Stimulated activated CD4-positive, alpha-beta T cell treated with anti-CD3 and anti-CD28 coated beads, Interleukin-4, amount 100 ng/mL, for 1 hour (primary cell): ENCODE measurements around the gene FBXO11.
"Not testable (repeated sequence)": the region's sequence is repeated elsewhere in the genome, so short reads cannot be mapped to it uniquely, and the experiment has no call there.

Experiments
- DNase-seq: peaks from one replicate; pipeline ENCODE4 v3.0.0-alpha.2; 2020

The FBXO11 gene

DNA sequence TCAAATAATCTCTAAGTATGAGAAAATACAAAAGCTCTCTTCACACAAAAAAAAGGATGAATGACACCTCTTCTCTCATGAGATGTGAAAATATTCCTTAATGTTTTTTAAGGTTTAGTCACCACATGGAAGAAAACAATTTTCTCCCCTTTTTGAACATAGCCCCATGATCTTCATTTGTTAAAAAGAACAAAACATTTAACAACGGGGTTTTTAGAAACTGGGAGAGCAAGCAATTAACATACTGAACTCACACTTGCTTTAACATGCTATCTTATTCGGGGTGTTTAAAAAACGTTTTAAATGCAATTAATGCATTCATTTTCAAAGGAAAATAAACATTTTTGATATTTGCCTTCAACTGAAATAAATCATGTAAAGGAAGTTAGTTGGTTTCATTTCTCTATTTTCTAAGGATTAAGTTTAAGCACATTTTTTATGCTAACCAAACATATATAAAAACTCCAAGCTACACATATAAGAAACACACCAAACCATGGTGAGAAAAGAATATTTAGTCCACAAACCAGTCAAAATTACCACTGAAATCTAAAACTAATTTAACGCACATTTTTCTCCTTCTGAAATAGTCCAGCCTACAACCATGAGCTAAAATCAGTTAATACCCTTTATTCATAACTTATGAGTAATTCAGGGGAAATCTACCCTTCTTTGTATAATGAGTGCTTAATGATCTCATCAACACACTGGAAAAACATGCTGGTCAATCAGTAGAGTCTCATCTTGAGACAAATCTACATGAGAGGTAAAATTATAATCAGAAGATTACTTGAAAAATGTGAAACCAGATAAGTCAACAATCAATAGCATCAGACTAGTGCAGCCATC, 8.2 kb downstream of the FBXO11 start:
- DNase-seq = no peak

DNA sequence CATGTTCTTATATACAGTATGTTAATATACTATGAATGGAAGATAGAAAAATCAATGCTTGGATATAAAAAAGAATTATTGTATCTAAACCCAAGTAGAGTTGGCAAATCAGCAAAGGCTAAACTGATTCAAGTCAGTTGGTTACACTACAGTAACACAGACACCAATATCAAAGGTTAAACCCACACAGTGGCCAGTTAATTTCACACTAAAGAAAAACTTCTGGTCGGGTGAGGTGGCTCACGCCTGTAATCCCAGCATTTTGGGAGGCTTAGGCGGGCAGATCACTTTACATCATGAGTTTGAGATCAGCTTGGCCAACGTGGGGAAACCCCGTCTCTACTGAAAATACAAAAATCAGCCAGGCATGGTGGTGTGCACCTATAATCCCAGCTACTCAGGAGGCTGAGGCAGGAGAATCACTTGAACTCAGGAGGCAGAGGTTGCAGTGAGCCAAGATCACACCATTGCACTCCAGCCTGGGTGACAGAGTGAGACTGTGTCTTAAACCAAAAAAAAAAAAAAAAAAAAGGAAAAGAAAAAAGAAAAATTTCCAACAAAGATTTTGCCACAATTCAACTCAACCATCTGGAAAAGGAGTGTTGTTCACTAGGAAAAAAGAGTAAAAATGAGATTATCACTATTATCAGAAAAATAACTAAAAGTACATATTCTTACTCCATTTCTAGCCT, 9.0 kb downstream of the FBXO11 start:
- not testable (repeated sequence) for DNase-seq

DNA sequence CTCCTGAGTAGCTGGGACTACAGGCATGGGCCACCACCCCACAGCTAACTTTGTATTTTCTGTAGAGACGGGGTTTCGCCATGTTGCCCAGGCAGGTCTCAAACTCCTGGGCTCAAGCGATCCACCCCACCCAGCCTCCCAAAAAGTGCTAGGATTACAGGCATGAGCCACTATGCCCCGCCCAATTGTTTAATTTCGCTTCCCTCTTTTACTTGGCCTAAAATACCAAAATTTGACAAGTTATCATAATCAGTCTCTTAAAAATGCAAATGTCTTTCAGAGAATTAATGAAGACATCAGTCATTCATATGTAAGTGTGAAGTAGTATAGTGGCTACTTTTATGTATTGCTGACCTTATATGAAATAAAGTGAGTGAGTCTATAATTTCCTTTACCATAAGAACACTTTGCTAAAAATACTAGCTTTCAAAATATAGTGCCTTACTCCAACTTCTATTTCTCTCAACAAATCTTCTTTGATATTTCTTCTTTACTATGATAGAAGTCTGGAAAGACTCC, 9.8 kb downstream of the FBXO11 start:
- DNase-seq = no peak

DNA sequence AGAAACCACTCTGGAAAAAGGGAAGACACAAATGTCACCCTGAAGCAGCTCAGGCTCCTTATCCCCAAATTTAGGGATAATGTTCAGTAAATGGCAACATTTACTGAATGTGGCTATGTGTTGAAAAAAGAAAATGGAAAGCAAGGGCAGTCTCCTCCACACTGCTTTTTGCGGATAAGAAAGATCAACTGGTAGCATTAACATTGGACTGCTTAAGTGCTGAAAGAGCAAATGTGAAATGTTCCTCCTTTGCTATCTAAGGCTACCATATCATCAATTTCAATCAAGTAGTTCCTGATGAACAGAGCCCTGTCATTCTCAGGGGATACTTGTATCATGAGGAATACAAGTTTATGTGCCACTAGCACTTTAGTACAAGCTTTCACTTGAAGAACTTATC, 12.5 kb downstream of the FBXO11 start:
- DNase-seq = no peak

DNA sequence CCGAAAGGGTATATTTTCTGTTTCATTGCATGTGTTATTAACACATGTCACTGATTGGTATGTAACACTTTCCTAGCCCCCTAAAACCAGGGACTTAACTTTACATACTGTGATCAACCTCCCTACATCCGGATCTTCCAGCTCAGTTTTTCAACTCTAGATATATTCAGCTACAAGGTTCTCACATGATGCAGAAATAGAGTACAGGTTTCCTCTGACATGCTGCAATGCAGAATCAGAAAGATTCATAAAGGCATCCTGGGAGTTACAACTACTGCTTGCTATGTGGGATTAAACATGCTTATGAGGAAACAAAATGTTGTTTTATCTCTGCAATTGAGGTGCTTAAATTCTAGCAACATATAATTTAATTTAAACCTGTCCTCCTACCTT, 14.0 kb downstream of the FBXO11 start:
- DNase-seq = no peak

DNA sequence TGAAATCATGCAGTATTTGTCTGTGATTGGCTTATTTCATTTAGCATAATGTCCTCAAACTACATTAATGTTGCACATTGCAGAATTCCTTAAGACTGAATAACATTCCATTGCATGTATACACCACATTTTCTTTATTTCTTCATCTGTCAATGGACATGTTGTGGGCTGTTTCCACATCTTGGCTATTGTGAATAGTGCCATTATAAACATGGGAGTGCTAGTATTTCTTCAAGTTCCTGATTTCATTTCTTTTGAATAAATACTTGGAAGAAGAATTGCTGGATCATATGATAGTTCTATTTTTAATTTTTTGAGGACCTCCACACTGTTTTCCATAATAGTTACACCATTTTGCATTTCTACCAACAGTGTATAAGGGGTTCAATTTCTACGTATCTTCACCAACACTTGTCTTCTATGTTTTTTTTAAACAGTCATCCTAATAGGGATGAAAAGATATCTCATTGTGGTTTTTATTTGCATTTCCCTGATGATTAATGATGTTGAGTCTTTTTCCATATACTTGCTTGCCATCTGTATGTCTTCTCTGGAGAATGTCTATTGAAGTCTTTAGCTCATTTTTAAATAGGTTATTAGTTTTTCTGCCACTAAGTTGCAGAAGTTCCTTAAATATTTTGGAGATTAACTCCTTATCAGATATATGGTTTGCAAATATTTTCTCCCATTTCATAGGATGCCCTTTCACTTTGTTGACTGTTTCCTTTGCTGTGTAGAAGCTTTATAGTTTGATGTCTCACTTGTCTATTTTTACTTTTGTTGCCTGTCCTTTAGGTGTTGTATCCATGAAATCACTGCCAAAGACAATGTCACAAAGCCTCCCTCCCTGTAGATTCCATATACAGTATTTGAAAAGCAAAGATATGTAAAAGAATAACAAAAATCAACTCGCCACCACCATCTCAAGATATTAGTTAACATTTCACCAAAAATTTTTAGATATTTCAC, 14.6 kb downstream of the FBXO11 start:
- no peak for DNase-seq

DNA sequence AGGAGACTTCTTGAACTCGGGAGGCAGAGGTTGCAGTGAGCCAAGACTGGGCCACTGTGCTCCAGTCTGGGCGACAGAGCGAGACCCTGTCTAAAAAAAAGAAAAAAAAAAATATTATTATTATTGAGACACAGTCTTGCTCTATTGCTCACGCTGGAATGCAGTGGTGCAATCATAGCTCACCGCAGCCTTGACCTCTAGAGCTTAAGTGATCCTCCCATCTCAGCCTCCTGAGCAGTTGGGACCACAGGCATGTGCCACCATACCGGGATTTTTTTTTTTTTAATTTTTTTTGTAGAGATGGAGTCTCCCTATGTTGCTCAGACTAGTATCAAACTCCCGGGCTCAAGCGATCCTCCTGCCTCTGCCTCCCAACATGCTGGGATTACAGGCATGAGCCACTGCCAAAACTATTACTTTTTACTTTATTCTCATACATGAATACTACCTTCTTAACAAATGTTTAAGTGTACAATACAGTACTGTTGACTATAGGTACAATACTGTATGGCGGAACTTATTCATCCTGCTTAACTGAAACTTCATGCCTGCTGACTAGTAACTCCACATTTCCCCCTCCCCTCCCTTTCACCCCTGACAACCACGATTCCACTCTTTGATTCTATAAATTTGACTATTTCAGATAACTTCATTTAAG, 15.5 kb downstream of the FBXO11 start:
- DNase-seq = no peak

DNA sequence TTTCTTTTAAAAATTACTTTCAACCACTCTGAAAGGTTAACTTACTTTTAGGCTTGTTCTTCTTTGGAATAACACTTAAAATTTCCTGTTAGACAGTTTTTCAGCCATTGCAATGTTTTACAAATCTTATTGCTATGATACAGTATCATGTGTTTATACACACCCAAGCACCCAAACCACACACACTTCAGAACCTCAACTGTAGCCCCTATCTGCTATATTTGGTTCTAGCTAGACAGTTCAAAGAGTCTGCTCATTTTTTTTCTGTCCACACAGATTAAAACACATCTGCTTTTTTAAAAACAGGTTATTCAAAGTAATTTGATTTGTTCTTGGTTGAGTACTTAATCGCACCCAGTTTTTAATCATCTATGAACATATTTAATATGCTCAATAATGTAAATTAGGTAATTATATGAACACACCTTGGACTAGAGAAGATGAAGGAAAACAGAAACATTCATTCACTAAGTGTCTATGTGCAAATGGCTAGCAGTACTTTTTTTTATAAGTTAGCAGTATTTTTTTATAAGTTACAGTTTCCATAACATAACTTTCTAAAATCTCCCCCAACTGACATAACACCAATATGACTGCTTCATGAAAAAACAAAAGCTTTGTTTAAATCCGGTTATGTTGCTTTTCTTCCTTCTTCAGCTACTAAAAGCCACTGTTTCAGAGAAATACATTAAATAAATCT, 17.6 kb downstream of the FBXO11 start:
- DNase-seq = no peak

DNA sequence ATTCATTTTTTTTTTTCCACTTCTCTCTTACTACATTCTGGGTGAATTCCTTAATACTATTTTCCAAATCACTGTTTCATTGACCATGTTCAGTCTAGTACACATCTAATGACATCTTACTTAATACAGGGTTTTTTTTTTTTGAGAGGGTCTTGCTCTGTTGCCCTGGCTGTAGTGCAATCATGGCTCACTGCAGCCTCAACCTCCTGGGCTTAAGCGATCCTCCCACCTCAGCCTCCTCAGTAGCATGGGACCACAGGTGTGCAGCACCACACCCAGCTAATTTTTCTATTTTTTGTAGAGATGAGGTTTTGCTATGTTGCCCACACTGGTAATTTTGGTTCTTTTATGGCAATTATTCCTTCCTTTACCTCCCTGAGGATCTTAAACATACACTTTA, 29.4 kb downstream of the FBXO11 start:
- DNase-seq = no peak

DNA sequence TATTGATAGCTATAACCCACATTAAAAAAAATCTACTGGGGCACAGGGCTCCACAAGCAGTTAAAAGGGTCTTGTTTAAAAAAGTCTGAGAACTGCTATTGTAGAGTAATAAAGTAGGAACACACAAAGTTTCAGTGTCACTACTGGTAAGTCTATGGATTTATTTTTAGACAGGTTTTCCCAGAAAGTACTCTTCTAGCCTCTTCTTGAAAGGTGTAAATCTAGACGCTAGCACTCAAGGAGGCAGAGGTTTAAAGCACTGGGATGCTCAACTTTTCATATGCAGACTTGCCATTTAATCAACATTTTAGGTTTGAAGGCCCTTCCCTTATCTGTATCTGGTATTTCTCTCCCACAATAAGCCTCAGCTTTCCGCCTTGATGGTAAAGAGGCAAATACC, 33.4 kb downstream of the FBXO11 start:
- no peak for DNase-seq

DNA sequence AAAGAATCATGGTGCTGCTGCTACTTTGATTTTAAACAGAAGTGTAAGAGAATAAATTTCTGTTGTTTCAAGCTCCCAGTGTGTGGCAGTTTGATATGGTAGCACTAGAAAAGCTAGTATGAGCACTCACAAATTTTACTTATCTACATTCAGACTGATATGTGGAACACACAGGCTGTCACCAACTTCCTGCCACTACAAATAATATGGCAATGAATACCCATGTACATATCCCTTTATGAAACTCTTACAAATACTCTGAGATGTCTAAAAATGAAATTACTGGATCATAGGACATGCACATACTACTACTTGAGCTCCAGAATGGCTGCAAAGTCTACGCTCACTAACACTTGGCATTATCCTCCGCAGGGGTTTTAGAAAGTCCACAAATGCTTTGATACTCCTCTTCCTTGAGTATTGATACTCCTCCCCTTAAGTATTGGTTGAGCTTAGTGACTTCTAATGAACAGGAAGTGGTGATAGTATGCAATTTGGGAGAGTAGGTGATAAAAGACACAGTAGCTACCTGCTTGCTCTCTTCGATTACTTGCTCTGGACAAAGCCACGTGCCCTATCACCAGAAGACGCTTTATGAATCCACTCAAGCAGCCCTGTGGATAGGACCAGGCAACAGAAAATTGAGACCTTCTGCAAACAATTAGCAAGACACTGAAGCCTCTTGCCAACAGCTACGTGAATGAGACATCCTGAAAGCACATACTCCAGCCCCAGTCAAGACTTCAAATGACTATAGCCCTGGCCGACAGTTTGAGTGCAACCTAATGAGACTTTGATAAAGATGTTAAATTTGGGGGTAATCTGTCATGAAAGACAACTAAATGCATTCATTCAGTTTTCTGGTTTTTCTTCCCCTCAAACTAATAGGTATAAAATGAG, 35.4 kb downstream of the FBXO11 start:
- no peak for DNase-seq

DNA sequence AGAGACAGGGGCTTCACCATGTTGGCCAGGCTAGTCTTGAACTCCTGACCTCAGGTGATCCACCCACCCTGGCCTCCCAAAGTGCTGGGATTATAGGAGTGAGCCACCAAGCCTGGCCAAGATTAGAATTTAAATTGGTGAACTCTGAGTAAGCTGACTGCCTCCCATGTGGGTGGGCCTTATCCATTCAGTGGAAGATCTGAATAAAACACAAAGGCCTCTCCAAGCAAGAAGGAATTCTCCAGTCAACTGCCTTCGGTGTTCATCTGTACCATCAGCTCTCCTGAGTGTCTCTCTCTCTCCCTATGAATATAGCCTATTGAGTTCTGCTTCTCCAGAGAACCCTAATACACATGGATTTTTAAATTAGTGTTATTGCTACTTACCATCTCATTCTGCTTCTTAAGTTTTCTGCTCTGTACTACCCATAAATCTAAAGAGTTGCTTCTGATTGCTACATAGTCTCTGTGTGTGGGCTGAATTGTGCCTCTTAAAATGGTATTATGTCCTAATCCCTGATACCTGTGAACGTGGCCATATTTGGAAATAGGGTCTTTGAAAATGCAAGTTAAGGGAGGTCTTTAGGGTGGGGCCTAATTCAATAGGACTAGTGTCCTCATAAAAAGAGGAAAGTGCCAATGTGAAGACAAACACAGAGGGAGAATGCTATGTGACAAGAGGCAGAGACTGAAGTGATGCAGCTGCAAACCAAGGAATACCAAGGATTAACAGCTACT, 36.3 kb downstream of the FBXO11 start:
- DNase-seq = no peak

DNA sequence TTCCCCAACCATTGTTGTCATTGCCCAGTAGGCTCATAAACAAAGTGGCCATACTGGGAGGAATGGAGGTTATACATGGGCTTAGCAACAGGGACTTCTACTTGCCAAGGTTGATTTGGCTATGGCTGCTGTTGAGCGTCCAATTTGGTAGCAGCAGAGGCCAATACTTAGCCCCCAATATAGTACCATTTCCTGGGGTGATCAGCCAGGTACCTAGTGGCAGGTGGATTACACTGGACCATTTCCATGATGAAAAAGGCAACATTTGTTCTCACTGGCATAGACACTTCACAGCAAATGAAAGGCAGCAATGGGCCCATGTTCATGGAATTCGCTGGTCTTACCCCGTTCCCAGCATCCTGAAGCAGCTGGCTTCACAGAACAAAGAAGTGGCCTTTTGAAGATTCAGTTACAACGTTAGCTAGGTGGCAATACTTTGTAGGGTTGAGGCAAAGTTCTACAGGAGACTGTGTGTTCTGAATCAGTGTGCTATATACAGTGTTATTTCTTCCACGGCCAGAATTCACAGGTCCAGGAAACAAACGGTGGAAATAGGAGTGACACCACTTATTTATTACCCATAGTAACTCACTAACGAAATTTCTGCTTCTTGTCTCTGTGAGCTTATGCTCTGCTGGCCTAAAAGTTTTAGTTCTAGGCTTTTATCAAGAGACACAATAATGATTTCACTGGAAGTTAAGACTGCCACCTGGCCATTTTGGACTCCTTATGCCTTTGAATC, 37.5 kb downstream of the FBXO11 start:
- DNase-seq = no peak

DNA sequence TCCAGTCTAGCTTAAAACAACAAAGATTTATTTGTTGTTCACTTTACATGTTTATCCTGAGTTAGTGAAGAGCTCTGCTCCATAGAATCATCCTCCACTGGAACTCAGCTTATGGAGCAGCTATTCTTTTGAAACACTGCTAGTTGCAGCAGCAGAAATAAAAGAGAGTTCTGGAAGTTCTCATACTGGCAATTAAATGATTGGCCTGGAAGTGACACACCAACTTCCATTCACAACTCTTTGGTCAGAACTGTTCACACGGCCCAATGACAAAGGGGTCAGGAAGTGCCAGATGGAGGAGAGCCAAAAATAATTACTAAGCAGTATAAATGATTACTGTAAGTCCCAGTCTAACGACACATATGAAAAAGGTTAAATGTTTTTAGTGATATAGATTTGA, 39.1 kb downstream of the FBXO11 start:
- no peak for DNase-seq

DNA sequence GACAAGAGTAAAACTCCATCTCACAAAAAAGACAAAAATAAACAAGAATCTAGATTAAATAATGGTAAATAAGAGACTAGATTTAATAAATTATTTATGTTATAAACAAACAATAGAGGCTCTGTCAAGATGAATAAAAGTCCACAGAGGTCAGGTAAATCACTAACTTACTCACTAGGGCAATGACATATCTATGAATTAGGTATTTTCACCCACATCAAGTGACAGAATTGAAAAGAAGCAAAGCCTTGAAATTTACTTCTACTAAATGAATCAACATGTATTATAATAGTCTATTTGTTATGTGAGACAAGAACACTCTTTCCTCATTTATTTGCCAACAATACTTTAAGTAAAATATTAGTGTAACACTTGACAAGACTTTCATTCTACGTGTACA, 41.7 kb downstream of the FBXO11 start:
- no peak for DNase-seq

DNA sequence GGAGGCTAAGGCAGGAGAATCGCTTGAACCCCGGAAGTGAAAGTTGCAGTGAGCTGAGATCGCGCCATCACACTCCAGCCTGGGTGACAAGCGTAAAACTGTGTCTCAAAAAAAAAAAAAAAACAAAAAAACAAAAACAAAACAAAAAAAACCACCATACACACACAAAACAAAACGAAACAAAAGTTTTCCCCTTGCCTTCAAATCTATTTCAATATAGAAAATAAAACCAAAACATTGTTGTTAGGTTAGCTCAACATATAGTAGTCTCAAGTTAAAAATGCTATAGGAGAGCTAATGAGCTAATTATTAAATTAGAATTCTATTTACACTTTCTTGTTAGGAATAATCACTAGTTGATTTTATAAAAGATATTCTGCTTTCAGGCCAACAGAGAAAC, 43.3 kb downstream of the FBXO11 start:
- no peak for DNase-seq

DNA sequence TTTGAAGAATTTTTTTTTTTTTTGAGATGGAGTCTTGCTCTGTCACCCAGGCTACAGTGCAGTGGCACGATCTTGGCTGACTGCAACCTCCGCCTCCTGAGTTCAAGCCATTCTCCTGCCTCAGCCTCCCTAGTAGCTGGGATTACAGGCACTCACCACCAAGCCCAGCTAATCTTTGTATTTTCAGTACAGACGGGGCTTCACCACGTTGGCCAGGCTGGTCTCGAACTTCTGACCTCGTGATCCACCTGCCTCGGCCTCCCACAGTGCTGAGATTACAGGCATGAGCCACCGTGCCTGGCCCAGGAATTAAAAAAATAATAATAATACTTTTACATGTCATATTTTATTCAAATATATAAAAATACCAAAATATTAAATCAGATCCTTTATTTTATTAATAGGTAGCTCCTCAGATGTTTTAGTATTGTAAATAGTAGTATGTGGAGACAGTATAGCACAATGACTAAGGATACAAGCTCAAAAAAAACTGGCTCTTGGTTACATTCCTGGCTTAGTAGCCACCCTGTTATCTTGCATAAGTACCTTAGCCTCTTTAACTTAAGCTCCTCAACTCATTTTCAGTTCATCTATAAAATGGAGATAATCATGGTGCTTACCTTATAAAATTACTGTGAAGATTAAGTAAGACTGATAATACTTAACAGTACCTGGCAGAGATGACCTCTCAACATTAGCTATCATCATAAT, 53.1 kb downstream of the FBXO11 start:
- DNase-seq = not testable (repeated sequence)

DNA sequence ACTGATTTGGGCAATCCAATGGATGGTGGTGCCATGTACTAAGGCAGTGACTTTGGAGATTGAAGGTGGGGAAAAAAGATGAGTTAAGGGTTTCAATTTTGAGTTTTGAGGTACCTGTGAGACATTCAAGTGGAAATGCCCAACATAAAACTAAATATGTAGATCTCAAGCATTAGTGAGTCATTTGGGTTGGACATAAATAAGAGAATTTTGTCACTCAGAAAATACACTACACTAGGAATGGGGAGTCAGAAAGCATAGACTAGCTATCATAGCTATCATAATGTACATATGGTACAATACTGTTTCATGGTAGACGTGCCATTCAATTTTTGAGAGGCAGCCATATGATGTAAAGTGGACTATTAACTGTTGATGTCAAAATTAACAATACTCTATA, 56.1 kb downstream of the FBXO11 start:
- DNase-seq = no peak

DNA sequence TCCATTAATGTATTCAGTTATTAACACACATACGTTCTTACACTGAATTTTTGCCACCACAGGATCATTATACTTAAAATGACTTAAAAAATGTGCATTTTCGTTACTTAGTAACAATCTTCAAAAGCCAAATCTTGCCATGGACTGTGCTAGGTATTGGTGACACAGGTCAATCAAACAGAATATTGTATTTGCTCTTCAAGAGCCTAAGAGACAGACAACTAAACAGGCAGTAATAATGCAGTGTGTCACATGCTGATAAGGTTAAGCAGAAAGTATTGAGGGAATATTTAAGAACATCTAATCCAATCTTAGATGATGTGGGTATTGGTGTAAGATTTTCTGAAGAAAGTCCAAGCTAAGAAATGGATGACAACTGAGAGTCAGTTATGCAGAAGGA, 56.9 kb downstream of the FBXO11 start:
- no peak for DNase-seq
